WI38 (cell line): ENCODE results near the gene GSTT2B.
"Not testable (repeated sequence)": the region's sequence is repeated elsewhere in the genome, so short reads cannot be mapped to it uniquely, and the experiment has no call there.

Source experiments
- H3K4me3 ChIP-seq: 2 replicates; pipeline ENCODE4 v1.5.1; 2011; ENCODE audit warnings: low read depth, mild to moderate bottlenecking, control low read depth, low read length
- TF ChIP-seq, protein P1 (sequence below): IDR thresholded peaks from 2 replicates; pipeline ENCODE4 v1.5.1; 2012; ENCODE audit warnings: low read depth, mild to moderate bottlenecking, control low read depth, low read length

Gene GSTT2B

DNA sequence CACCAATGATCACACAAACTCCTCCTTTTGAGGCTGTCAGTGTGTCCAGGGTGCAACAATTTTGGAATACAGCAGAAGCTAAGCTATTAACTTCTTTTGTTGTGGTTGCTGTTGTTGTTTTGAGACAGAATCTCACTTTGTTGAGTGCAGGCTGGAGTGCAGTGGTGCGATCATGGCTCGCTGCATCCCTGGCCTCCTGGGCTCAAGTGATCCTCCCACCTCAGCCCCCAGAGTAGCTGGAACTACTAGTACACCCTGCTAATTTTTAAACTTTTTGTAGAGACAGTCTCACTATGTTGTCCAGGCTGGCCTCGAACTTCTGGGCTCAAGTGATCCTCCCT, 22.0 kb downstream of the GSTT2B start:
- H3K4me3 ChIP-seq, result no peak overlapping the region
- TF ChIP-seq, protein P1, sequence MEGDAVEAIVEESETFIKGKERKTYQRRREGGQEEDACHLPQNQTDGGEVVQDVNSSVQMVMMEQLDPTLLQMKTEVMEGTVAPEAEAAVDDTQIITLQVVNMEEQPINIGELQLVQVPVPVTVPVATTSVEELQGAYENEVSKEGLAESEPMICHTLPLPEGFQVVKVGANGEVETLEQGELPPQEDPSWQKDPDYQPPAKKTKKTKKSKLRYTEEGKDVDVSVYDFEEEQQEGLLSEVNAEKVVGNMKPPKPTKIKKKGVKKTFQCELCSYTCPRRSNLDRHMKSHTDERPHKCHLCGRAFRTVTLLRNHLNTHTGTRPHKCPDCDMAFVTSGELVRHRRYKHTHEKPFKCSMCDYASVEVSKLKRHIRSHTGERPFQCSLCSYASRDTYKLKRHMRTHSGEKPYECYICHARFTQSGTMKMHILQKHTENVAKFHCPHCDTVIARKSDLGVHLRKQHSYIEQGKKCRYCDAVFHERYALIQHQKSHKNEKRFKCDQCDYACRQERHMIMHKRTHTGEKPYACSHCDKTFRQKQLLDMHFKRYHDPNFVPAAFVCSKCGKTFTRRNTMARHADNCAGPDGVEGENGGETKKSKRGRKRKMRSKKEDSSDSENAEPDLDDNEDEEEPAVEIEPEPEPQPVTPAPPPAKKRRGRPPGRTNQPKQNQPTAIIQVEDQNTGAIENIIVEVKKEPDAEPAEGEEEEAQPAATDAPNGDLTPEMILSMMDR, result no peak

DNA sequence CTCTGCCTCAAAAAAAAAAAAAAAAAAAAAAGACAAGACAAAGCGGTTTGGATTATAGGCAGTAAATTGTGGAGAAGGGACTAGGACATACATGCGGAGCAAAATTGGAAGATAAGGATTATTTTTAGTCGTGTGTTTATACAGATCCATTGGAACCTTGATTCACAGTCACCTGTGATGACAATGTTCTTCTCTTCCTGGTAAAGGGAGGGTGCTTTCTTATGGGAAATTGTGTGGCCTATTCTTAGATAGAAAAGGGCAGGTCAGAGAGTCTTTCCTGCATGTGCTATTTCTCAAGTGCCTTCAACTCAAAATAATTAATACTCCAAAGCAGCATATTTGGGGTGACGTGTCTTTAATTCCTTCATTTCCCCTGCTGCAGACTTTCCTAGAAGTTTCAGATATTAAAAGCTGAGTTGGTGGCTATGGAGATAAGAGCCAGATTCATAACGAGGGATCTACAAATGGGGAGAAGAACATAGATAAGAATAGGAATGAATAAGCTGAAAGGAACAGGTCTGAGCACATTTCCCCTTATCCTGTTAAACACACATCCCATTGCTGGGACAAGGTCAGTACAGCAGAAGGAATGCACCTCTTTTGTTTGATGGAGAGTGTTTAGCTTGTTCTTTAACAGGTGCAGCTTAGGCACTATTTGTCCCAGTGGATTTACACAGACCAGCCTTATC, 22.5 kb downstream of the GSTT2B start:
- H3K4me3 ChIP-seq, result no peak overlapping the region
- TF ChIP-seq, protein P1, result no peak

DNA sequence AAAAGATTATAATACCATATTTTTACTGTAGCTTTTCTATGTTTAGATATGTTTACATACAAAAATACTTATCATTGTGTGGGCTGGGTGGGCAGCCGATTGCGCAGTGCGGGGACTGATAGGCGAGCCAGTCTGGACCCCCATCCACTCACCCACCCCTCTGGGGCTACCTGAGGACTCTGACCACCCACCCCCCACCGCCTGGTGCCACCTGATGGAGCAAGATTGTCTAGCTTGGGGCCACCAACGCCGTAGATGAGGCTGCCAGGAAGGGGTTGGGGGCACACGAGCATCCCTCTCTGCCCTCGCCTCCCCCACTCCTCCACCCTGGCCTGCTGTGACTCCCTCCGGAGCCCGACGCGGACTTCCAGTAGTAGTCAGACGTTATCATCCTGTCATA, 34.4 kb downstream of the GSTT2B start:
- H3K4me3 ChIP-seq, result no peak overlapping the region
- TF ChIP-seq, protein P1, result no peak

DNA sequence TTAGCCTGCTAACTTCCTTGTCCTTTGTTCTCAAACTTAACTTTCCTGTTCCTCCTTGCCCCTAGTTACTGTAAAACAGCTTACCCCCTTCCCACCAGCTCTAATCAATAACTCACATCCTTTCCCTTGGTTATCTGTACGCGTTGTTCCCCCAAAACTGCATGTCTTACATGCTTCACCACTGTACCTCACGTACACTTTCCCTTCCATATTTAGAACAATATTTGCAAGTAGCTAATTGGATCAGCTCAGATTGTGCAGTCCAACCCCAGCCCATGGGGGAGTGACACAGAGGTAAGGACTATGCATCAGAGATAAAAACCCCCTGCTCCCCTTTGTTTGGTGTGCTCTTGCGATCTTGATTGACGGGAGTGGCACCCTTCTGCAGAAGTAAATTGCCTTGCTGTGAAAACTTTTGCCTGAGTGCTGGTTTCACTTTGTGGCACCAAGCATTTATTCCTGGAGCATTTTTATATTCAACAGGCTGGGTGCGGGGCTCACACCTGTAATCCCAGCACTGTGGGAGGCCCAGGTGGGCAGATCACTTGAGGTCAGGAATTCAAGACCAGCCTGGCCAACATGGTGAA, 35.9 kb downstream of the GSTT2B start:
- H3K4me3 ChIP-seq, result no peak overlapping the region
- TF ChIP-seq, protein P1, result no peak

DNA sequence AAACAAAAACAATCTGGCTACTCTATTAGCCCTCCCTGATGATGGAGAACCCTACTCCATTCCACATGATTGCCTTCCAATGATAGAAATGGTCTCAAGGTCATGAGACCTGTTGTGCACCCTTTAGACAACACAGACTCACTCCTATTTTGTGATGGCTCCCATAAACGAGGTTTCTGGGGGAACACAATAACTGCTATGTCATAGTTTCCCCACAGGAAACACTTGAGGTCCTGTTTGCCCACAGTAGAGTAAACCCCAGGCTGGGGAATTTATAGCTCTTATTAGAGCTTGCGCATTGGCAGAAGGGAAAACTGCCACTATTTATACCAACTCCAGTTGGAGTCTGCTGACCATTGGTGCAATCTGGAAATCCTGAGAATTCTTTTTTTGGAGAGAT, 38.1 kb downstream of the GSTT2B start:
- no peak overlapping the region for H3K4me3 ChIP-seq
- TF ChIP-seq, protein P1, result no peak

DNA sequence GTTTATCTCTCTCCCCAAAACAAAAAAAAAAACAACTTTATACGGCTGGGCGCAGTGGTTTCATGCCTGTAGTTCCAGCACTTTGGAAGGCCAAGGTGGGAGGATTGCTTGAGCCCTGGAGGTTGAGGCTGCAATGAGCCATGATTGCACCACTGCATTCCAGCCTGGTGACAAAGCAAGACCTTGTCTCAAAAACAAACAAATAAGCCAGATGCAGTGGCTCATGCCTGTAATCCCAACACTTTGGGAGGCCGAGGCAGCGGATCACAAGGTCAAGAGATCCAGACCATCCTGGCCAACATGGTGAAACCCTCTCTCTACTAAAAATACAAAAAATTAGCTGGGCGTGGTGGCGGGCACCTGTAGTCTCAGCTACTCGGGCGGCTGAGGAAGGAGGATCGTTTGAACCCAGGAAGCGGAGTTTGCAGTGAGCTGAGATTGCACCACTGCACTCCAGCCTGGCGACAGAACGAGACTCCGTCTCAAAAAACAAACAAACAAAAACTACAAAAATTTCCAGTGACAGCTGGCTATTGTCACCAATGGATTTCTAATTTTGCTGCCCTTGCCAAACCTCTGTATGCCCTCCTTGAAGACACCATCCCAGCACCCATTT, 39.3 kb downstream of the GSTT2B start:
- H3K4me3 ChIP-seq, result not testable (repeated sequence)

DNA sequence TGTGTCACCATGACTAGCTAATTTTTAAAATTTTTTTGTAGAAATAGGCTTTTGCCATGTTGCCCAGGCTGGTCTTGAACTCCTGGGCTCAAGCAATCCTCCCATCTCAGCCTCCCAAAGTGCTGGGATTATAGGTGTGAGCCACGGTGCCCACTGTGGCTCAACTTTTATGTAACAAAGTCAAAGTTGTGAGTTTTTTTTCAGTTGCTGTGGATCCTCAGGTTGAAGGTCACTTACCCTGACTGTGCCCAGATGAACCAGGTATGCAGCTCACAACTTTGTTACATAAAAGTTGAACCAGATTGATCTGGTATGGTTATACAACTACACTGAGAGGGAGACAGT, 40.8 kb downstream of the GSTT2B start:
- H3K4me3 ChIP-seq, result not testable (repeated sequence)

DNA sequence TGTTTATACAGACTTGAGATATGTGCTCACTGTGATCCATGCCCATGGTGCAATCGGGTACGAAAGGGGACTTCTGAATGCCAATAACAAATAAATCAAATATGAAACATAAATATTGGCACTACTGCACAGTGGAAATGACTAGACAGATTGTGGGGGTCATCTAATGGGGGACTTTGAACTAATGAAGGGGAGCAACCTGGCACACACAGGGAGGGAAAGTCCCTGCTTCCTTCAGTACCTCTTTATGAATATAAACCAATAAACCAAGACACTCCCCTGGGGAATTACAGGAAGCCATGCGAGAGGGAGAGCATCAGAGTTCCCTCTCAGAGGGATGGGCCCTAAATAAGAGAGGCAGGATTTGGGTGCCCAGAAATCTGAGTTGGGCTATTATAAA, 45.7 kb downstream of the GSTT2B start:
- no peak overlapping the region for H3K4me3 ChIP-seq
- TF ChIP-seq, protein P1, result no peak
